Measurements from ENCODE around the gene CCDC24. TPM values are rescaled to one million over a fixed set of nuclear protein-coding genes. Genes with fewer than 3 reads are reported as not detected.

CCDC24 gene
- total RNA-seq, 3 donors from 2014 or later (not counting 1 experiment from before 2014, with no cell fraction given): 3.8 to 5.2 (median 3.9) TPM

GRCh38 chr1:44008259-44008658, 16.9 kb downstream of the CCDC24 start:
- no peaks in the 10 kb centered on the region for H3K27me3 ChIP-seq (ENCODE audit: control insufficient read depth, insufficient read depth, low read length)
- no peaks in the 10 kb centered on the region for H3K4me1 ChIP-seq (ENCODE audit: control insufficient read depth, insufficient read depth, low read length)
- intact Hi-C loops (cut with micrococcal nuclease): loop anchor here (10.0 kb wide), 1 partner anchor 587 kb away; no protein-coding TSS in a partner anchor
- WGBS (ENCODE audit: insufficient coverage): 92% methylated on average over 7 of the region's 12 CpGs
- H3K27ac ChIP-seq (ENCODE audit: low read length): no peak overlapping the region
- H3K9me3 ChIP-seq (ENCODE audit: control insufficient read depth, insufficient read depth, low read length): no peaks in the 10 kb centered on the region
- no peaks in the 10 kb centered on the region for H3K4me1 Mint-ChIP-seq
- H3K4me3 ChIP-seq (ENCODE audit: low read length): no peak overlapping the region
- H3K36me3 Mint-ChIP-seq: no peaks in the 10 kb centered on the region
- no peak overlapping the region for H3K27ac Mint-ChIP-seq
- H3K9me3 Mint-ChIP-seq: no peaks in the 10 kb centered on the region
- H3K4me3 Mint-ChIP-seq: no peak overlapping the region
- no peaks in the 10 kb centered on the region for H3K27me3 Mint-ChIP-seq (ENCODE audit: low read depth in 2 of 2)
- no peaks in the 10 kb centered on the region for H3K36me3 ChIP-seq (ENCODE audit: control insufficient read depth, insufficient read depth, low read length)
- no peak for DNase-seq
- no peak for TF ChIP-seq CTCF (IDR thresholded peaks at IDR 0.05)
- no peak for ATAC-seq

GRCh38 chr1:44010935-44011471, 19.6 kb downstream of the CCDC24 start:
- Histone ChIP-seq H3K36me3 (ENCODE audit: control insufficient read depth, insufficient read depth, low read length) (no peaks in the 10 kb centered on the region), H3K4me3 (ENCODE audit: low read length) (no peak overlapping the region), H3K27me3 (ENCODE audit: control insufficient read depth, insufficient read depth, low read length) (no peaks in the 10 kb centered on the region), H3K27ac (ENCODE audit: low read length) (no peak overlapping the region), H3K9me3 (ENCODE audit: control insufficient read depth, insufficient read depth, low read length) (no peaks in the 10 kb centered on the region), H3K4me1 (ENCODE audit: control insufficient read depth, insufficient read depth, low read length) (no peaks in the 10 kb centered on the region)
- no peaks in the 10 kb centered on the region for H3K36me3 Mint-ChIP-seq
- WGBS (ENCODE audit: insufficient coverage): 84% methylated on average over 10 of the region's 11 CpGs
- ATAC-seq: no peak
- no peak for TF ChIP-seq CTCF (IDR thresholded peaks at IDR 0.05)
- no peak overlapping the region for H3K27ac Mint-ChIP-seq
- intact Hi-C loops (cut with micrococcal nuclease): no loop called here
- no peak overlapping the region for H3K4me3 Mint-ChIP-seq
- H3K9me3 Mint-ChIP-seq: no peaks in the 10 kb centered on the region
- peaks cover 0 to 7% of the 10 kb centered on the region in 2 donors for H3K27me3 Mint-ChIP-seq (ENCODE audit: low read depth in 2 of 2)
- no peaks in the 10 kb centered on the region for H3K4me1 Mint-ChIP-seq
- no peak for DNase-seq

GRCh38 chr1:44012404-44012803, 21.0 kb downstream of the CCDC24 start:
- TF ChIP-seq CTCF (IDR thresholded peaks at IDR 0.05): no peak
- 61% methylated on average over 2 of the region's 2 CpGs for WGBS (ENCODE audit: insufficient coverage)
- H3K27ac ChIP-seq (ENCODE audit: low read length): no peak overlapping the region
- ATAC-seq: no peak
- no peaks in the 10 kb centered on the region for H3K9me3 ChIP-seq (ENCODE audit: control insufficient read depth, insufficient read depth, low read length)
- no peak overlapping the region for H3K4me3 ChIP-seq (ENCODE audit: low read length)
- H3K9me3 Mint-ChIP-seq: no peaks in the 10 kb centered on the region
- intact Hi-C loops (cut with micrococcal nuclease): no loop called here
- no peaks in the 10 kb centered on the region for H3K27me3 ChIP-seq (ENCODE audit: control insufficient read depth, insufficient read depth, low read length)
- H3K27ac Mint-ChIP-seq: no peak overlapping the region
- no peak overlapping the region for H3K4me3 Mint-ChIP-seq
- H3K4me1 ChIP-seq (ENCODE audit: control insufficient read depth, insufficient read depth, low read length): no peaks in the 10 kb centered on the region
- H3K27me3 Mint-ChIP-seq (ENCODE audit: low read depth in 2 of 2): peaks cover 0 to 7% of the 10 kb centered on the region in 2 donors
- H3K4me1 Mint-ChIP-seq: no peaks in the 10 kb centered on the region
- H3K36me3 Mint-ChIP-seq: no peaks in the 10 kb centered on the region
- DNase-seq: no peak
- no peaks in the 10 kb centered on the region for H3K36me3 ChIP-seq (ENCODE audit: control insufficient read depth, insufficient read depth, low read length)
